BJ (cell line): ENCODE measurements around the gene ANKS1A. TPM values are rescaled to one million over a fixed set of nuclear protein-coding genes. Genes with fewer than 3 reads are reported as not detected.

ENCODE experiments used
- CTCF ChIA-PET: fragments of 350-600 bp; formaldehyde crosslinking; extraction: SDS; loops from one replicate; lab custom pipeline; 2021; ENCODE audit warnings: antibody characterized with exemption, inconsistent platforms; lab: Yijun Ruan, JAX
- POLR2A ChIA-PET: fragments of 300-600 bp; sonication (Branson Sonifier 250); formaldehyde crosslinking; extraction: SDS; loops from one replicate; lab custom pipeline; 2021; ENCODE audit warnings: antibody characterized with exemption; lab: Charles Lee
- DNase-seq: peaks from one replicate; pipeline ENCODE4 v3.0.0-alpha.2; 2011; ENCODE audit warnings: low read depth
- H3K27me3 ChIP-seq: 2 replicates; pipeline ENCODE4 v1.6.0; 2011; ENCODE audit warnings: low read length; ENCODE audit not compliant: control insufficient read depth, insufficient read depth
- H3K36me3 ChIP-seq: 2 replicates; pipeline ENCODE4 v1.5.1; 2011; ENCODE audit warnings: low read length; ENCODE audit not compliant: control insufficient read depth, insufficient read depth
- H3K4me3 ChIP-seq: 2 replicates; pipeline ENCODE4 v1.5.1; 2011; ENCODE audit warnings: low read depth, mild to moderate bottlenecking, control low read depth, low read length
- CTCF ChIP-seq: IDR thresholded peaks from 2 replicates; pipeline ENCODE4 v1.5.1; 2011; ENCODE audit warnings: low read depth, mild to moderate bottlenecking, control low read depth, inconsistent platforms, low read length, moderate library complexity; ENCODE audit not compliant: insufficient read depth
- polyA plus RNA-seq: library from polyadenylated mRNA; depleted of rRNA; stranded (reverse); fragments of >200 nt; gene quantifications from 2 replicates; pipeline ENCODE4 v1.2.3, GENCODE V29; 2011

ANKS1A gene
- polyA plus RNA-seq, 1 experiment: 4.2 TPM

GRCh38 chr6:35046103-35046502, 157.0 kb downstream of the ANKS1A start:
- H3K27me3 ChIP-seq: no peaks in the 10 kb centered on the region
- TF ChIP-seq CTCF: no peak
- ChIA-PET POLR2A (no interaction called here), CTCF (no interaction called here)
- DNase-seq: no peak
- H3K4me3 ChIP-seq: no peak overlapping the region
- no peaks in the 10 kb centered on the region for H3K36me3 ChIP-seq

DNA sequence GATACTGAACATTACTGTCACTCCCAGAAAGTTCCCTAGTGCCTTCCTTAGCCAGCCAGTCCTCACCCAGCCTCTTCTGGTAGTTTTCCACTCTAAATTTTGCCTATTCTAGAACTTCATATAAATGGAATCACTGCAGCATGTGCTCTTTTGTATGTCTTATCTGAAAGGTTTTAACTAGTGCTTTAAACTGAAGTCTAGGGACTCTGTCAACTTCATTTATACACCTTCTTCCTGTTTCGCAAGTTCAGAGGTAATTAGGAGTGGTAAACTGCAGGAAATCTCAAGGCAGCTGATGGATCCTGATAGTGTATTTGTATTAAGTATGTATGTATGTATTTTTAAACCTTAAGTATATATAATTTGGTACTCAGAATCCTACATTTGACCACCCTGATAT, 157.8 kb downstream of the ANKS1A start:
- no peaks in the 10 kb centered on the region for H3K36me3 ChIP-seq
- DNase-seq: no peak
- no peaks in the 10 kb centered on the region for H3K27me3 ChIP-seq
- ChIA-PET POLR2A (no interaction called here), CTCF (no interaction called here)
- TF ChIP-seq CTCF: no peak
- H3K4me3 ChIP-seq: no peak overlapping the region

DNA sequence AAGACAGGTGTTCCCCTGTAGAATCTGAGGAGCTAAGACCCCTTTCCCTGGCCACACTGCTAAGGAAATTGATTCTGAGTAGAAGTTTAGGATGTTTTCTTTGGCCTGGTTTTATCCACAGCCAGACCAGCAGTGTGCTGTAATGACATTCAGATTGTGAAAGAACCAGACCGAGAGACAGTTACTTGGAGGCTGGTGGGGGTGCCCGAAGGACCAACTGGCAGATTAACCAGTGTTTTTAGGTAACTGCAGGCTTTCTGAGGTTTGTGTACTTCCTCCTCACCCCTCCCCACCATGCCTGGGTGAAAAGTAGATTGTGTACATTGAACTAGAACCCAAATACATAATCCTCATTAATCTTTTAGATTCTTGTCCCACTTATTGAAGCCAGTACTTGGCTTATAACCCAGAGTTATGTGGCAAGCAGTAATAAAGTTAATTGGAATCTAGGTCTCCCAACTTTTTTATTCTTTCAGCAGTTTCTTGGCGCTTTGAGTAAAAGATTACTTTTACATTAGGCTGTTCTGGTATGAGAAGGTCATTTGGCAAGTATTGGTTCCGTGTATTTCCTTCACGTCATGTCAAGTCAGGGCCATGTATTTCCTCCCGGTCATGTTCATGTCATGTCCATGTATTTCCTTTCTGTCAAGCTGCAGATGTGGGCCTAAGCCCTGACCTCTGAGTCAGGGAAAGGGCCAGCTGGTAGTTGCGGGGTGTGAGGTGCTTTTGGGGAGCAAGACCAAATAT, 158.4 kb downstream of the ANKS1A start:
- TF ChIP-seq CTCF: no peak
- H3K27me3 ChIP-seq: no peaks in the 10 kb centered on the region
- no peaks in the 10 kb centered on the region for H3K36me3 ChIP-seq
- H3K4me3 ChIP-seq: no peak overlapping the region
- ChIA-PET POLR2A (no interaction called here), CTCF (interaction anchor here (0.9 to 3.1 kb wide), 2 partner anchors 20 to 60 kb away, joined by 3 to 19 read pairs; no protein-coding TSS in a partner anchor)
- no peak for DNase-seq

DNA sequence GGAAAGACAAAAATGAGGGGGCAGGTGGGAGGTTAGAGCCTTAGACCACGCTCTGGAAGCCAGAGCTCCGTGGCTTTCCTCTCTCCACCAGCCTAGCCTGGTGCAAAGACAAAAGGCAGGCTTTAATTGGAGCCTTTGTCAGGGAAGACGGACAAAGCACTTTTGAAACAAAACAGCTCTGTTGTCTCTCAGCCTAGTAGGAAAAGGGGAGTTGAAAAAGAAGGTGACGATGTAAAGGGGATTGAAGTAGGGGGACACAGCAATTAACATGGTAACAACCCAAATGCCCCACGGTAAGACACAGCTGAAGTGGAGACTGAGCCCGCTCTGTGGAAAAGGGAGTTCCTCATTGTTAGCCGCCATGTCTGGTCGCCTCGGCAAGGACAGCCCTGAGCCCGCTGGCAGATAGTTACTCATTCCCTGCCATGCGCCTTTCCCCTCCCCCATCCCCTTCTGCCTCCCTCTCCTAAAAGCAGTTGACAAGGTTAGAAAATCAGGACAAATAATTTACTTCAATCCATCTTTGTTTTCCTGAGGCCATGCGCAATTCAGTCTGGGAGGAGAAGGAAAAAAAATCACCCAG, 159.1 kb downstream of the ANKS1A start:
- no peak for TF ChIP-seq CTCF
- Histone ChIP-seq H3K27me3 (no peaks in the 10 kb centered on the region), H3K36me3 (no peaks in the 10 kb centered on the region), H3K4me3 (no peak overlapping the region)
- DNase-seq: no peak
- POLR2A ChIA-PET: no interaction called here
- CTCF ChIA-PET: interaction anchor here (0.9 to 3.1 kb wide), 2 partner anchors 21 to 61 kb away, joined by 3 to 19 read pairs; no protein-coding TSS in a partner anchor

- ChIA-PET POLR2A (no interaction called here), CTCF (interaction anchor here (0.9 to 3.1 kb wide), 7 partner anchors 22 to 62 kb away, joined by 3 to 19 read pairs (median 3); no protein-coding TSS in a partner anchor)
- H3K27me3 ChIP-seq: no peaks in the 10 kb centered on the region
- no peak overlapping the region for H3K4me3 ChIP-seq
- DNase-seq: no peak
- peak; percentile 56 for TF ChIP-seq CTCF
- no peaks in the 10 kb centered on the region for H3K36me3 ChIP-seq
Measured at GRCh38 chr6:35048631-35049083, 159.6 kb downstream of the ANKS1A start.
